Osteoblast (primary cell): Measurements from ENCODE around the gene JAK1. TPM values are rescaled to one million over a fixed set of nuclear protein-coding genes. Genes with fewer than 3 reads are reported as not detected.

Source experiments
- DNase-seq: peaks from one replicate; pipeline ENCODE4 v3.0.0; 2011; ENCODE audit warnings: low spot score, mixed read lengths; ENCODE audit not compliant: insufficient read length; ENCODE audit errors: missing footprints
- H2AFZ ChIP-seq: 2 replicates; pipeline ENCODE4 v1.6.0; 2011; ENCODE audit warnings: mild to moderate bottlenecking, low read length
- H3K27ac ChIP-seq: 2 replicates; pipeline ENCODE4 v1.5.1; 2011; ENCODE audit warnings: mild to moderate bottlenecking, low read depth, low read length, moderate library complexity
- H3K27me3 ChIP-seq: 2 replicates; pipeline ENCODE4 v1.6.0; 2012; ENCODE audit warnings: mild to moderate bottlenecking, control low read depth, inconsistent platforms, low read length, moderate library complexity; ENCODE audit not compliant: insufficient read depth
- H3K36me3 ChIP-seq: 2 replicates; pipeline ENCODE4 v1.5.1; 2011; ENCODE audit warnings: mild to moderate bottlenecking, low read length, control low read depth, moderate library complexity; ENCODE audit not compliant: insufficient read depth
- H3K4me1 ChIP-seq: 2 replicates; pipeline ENCODE4 v1.5.1; 2011; ENCODE audit warnings: mild to moderate bottlenecking, low read length, control low read depth, moderate library complexity; ENCODE audit not compliant: insufficient read depth
- H3K4me2 ChIP-seq: 2 replicates; pipeline ENCODE4 v1.6.0; 2011; ENCODE audit warnings: mild to moderate bottlenecking, low read length; ENCODE audit not compliant: insufficient read depth
- H3K4me3 ChIP-seq: fragments of 200-600 bp; sonication (generic); 3 replicates; pipeline ENCODE4 v1.5.1; 2012; ENCODE audit warnings: mild to moderate bottlenecking, low read length, inconsistent platforms; ENCODE audit not compliant: insufficient read depth
- H3K79me2 ChIP-seq: 2 replicates; pipeline ENCODE4 v1.6.0; 2012; ENCODE audit warnings: mild to moderate bottlenecking, low read length, control low read depth, inconsistent platforms; ENCODE audit not compliant: insufficient read depth
- H3K9me3 ChIP-seq: 2 replicates; pipeline ENCODE4 v1.5.1; 2011; ENCODE audit warnings: low read depth, low read length, control low read depth
- H4K20me1 ChIP-seq: 2 replicates; pipeline ENCODE4 v1.6.0; 2012; ENCODE audit warnings: mild to moderate bottlenecking, low read length, control low read depth; ENCODE audit not compliant: insufficient read depth
- total RNA-seq: library from RNA; depleted of rRNA; stranded (reverse); fragments of >200 nt; gene quantifications from 2 replicates; pipeline ENCODE4 v1.2.3, GENCODE V29; 2012
- TF ChIP-seq, protein P1 (sequence below): IDR thresholded peaks from 2 replicates; pipeline ENCODE4 v1.5.1; 2011; ENCODE audit warnings: mild to moderate bottlenecking, low read depth, low read length, moderate library complexity; ENCODE audit errors: extremely low read depth

Gene JAK1
- 178 and 197 TPM in 2 replicates for total RNA-seq

DNA sequence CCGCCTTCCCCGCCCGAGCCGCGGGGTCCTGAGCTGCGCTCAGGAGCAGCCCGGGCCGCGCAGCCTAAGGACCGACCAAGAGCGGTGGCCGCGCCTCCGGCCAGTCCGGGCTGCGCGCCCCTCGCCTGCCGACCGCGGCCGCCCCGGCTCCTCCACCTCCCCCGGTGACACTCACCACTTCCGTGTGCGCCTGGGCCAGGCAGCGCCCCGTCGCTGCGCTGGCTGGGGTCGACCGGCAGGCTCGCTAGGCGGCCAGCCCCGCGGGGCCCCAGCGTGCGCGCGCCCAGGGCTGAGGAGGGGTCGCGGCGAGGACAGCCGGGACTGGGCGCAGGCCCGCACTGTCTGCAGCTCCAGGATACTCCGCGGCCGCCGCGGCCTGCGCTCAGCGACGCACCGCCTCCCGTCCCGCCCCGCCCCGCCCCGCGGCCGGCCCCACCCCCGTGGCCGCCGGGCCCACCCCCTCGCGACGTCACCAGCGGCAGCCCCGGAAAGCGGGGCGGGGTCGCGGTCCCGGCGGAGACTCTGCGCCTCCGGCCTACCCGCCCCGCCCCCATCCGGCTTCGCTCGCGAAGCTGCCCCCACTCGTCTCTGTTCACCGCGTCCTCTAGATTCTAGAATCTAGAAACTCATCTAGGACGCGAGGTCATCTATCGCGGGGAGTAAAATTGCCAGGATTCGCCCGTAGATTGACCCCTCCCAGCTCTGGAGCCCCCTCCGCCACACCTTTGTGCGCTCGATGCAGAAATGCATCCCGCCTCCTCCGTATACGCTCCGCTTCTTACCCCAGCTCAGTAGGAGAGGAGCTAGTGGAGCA, at the start of gene JAK1:
TSS of gene JAK1 (minus strand) at position 392 of the 814 bp plus-strand sequence. CDS start 80,285 bp downstream, outside the sequence.
- H3K79me2 ChIP-seq = peaks cover 49% of the 10 kb centered on the region
- peaks cover 10% of the 10 kb centered on the region for H3K4me1 ChIP-seq
- peak within 1 kb of the TSS; percentile 93 for H3K4me3 ChIP-seq
- peak within 1 kb of the TSS; percentile 98 for H3K4me2 ChIP-seq
- no peaks in the 10 kb centered on the region for H3K36me3 ChIP-seq
- no peaks in the 10 kb centered on the region for H3K9me3 ChIP-seq
- TF ChIP-seq, protein P1, sequence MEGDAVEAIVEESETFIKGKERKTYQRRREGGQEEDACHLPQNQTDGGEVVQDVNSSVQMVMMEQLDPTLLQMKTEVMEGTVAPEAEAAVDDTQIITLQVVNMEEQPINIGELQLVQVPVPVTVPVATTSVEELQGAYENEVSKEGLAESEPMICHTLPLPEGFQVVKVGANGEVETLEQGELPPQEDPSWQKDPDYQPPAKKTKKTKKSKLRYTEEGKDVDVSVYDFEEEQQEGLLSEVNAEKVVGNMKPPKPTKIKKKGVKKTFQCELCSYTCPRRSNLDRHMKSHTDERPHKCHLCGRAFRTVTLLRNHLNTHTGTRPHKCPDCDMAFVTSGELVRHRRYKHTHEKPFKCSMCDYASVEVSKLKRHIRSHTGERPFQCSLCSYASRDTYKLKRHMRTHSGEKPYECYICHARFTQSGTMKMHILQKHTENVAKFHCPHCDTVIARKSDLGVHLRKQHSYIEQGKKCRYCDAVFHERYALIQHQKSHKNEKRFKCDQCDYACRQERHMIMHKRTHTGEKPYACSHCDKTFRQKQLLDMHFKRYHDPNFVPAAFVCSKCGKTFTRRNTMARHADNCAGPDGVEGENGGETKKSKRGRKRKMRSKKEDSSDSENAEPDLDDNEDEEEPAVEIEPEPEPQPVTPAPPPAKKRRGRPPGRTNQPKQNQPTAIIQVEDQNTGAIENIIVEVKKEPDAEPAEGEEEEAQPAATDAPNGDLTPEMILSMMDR = no peak
- no peaks in the 10 kb centered on the region for H3K27me3 ChIP-seq
- H4K20me1 ChIP-seq = peaks cover 41% of the 10 kb centered on the region
- peak within 1 kb of the TSS; percentile 82 for H3K27ac ChIP-seq
- peak; percentile 99 for DNase-seq
- H2AFZ ChIP-seq = peak within 1 kb of the TSS; percentile 93

DNA sequence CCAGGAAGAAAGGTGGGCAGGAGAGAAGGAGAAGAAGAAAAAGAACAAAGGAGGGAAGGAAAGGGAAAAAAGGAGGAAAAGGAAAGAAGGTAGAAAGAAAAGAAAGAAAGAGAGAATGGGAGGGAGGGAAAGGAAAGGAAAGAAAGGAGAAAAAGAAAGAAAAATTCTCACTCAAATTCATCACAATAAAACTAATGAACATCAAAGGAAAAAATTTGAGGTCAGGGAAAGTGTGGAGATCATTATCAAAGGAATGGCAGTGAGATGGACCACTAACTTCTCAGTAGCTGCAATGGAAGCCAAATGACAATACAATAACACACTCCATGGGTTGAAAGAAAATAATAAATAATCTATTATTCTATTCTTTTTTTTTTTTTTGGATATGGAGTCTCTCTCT, 48.0 kb upstream of the JAK1 start:
- Histone ChIP-seq H3K9me3 (no peaks in the 10 kb centered on the region), H3K4me3 (no peak overlapping the region), H3K36me3 (no peaks in the 10 kb centered on the region), H2AFZ (no peak overlapping the region), H4K20me1 (no peaks in the 10 kb centered on the region), H3K79me2 (no peaks in the 10 kb centered on the region), H3K4me1 (no peaks in the 10 kb centered on the region), H3K27ac (no peak overlapping the region), H3K27me3 (no peaks in the 10 kb centered on the region), H3K4me2 (no peak overlapping the region)
- DNase-seq = no peak
- TF ChIP-seq, protein P1 = no peak

DNA sequence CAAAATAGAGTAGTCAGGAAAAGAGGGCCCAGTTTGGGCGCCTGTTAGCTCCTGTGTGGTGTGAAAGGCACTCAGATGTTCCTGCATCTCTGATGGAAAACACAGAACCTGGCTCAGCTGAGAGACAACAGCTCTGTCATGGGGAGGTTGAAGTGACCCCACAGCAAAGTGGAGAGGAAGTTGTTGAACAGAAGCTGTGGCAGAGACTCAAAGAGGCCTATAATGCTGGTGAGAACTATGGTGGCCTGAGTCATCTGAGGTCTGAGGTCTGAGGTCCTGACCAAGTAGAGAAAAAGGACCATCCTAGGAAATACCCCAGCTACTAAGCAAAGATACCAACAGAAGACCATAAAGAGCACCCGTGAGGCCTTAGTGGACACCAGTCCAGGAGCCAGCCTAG, 45.6 kb upstream of the JAK1 start:
- no peaks in the 10 kb centered on the region for H4K20me1 ChIP-seq
- H3K27ac ChIP-seq = no peak overlapping the region
- no peaks in the 10 kb centered on the region for H3K36me3 ChIP-seq
- H3K4me2 ChIP-seq = no peak overlapping the region
- H3K79me2 ChIP-seq = no peaks in the 10 kb centered on the region
- no peaks in the 10 kb centered on the region for H3K4me1 ChIP-seq
- H2AFZ ChIP-seq = no peak overlapping the region
- no peak overlapping the region for H3K4me3 ChIP-seq
- H3K27me3 ChIP-seq = no peaks in the 10 kb centered on the region
- no peaks in the 10 kb centered on the region for H3K9me3 ChIP-seq
- TF ChIP-seq, protein P1 = no peak
- no peak for DNase-seq

- H3K4me2 ChIP-seq = no peak overlapping the region
- no peaks in the 10 kb centered on the region for H4K20me1 ChIP-seq
- H3K36me3 ChIP-seq = no peaks in the 10 kb centered on the region
- H2AFZ ChIP-seq = no peak overlapping the region
- no peaks in the 10 kb centered on the region for H3K9me3 ChIP-seq
- H3K27me3 ChIP-seq = no peaks in the 10 kb centered on the region
- no peaks in the 10 kb centered on the region for H3K4me1 ChIP-seq
- no peak overlapping the region for H3K27ac ChIP-seq
- H3K4me3 ChIP-seq = no peak overlapping the region
- TF ChIP-seq, protein P1 = no peak
- no peaks in the 10 kb centered on the region for H3K79me2 ChIP-seq
- DNase-seq = no peak
Observed at GRCh38 chr1:65009724-65010420, 43.5 kb upstream of the JAK1 start.
